Right renal cortex interstitium (tissue), 3 donors: Measurements from ENCODE around the gene OR9Q1. TPM values are rescaled to one million over a fixed set of nuclear protein-coding genes. Genes with fewer than 3 reads are reported as not detected.

Experiments
- DNase-seq, 3 donors: peaks; one replicate each; pipeline ENCODE4 v3.0.0-alpha.2; 2013; ENCODE audit warnings: low read depth in 3 of 3, low spot score in 2 of 3
- polyA plus RNA-seq, 3 donors: library from polyadenylated mRNA; unstranded; fragments of 120-200 nt; gene quantifications; one replicate each; pipeline ENCODE4 v1.2.1, GENCODE V29; 2013; ENCODE audit not compliant: insufficient read length in 3 of 3

Gene OR9Q1
- polyA plus RNA-seq, 3 donors = not detected

GRCh38 chr11:58227956-58228615 lies 204.4 kb downstream of the OR9Q1 start:
- DNase-seq = no peak

Other genes starting within 250 kb of the OR9Q1 start
- gene OR6Q1, start 7.1 kb downstream of the OR9Q1 start, polyA plus RNA-seq = not detected
- not detected for gene OR9I1, start 101.6 kb downstream of the OR9Q1 start, polyA plus RNA-seq
- gene OR9Q2, start 165.2 kb downstream of the OR9Q1 start, polyA plus RNA-seq = not detected
- not detected for gene OR1S2, start 180.3 kb downstream of the OR9Q1 start, polyA plus RNA-seq
- gene OR1S1, start 188.8 kb downstream of the OR9Q1 start, polyA plus RNA-seq = not detected
- gene OR10Q1, start 205.0 kb downstream of the OR9Q1 start, polyA plus RNA-seq = not detected
- gene OR10W1, start 244.4 kb downstream of the OR9Q1 start, polyA plus RNA-seq = not detected